Measurements from ENCODE around the gene ELMOD3.
"Not testable (repeated sequence)": the region's sequence is repeated elsewhere in the genome, so short reads cannot be mapped to it uniquely, and the experiment has no call there.

The ELMOD3 gene

DNA sequence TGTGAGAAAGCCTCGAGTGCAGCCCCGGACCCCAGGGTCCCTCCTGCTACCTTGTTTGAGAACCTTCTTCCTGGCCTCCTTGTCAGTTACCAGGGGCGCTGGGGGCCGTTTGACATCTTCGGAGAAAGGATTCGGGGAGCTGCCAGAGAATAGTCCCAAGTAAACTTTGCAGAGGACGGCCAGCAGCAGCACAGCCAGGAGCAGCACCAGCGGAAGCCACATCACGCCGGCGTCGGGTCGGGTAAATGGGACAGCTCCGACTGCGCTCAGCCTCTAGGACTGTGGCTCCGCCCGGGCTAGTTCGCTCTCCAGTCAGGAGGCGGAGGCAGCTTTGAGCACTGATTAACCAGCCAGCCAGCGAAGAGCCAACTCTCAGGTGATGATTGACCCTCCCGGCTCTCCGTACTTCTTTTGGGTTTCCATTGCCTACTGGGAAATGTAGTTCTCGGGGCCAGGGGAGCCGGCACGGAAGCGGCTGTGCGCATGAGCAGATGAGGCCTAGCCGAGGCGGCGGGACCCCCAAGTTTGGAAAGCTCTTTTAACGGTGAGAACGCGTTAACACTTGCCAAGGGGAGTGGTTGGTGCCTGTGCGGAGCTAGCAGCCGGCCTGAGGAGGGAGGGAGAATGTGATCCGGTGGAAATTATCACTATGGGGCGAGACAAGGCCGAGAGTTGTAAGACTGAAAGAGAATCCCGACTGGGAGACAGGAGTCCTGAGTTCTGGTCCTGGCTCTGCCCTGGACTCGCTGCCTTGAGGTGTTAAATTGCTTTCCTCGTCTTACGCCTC lies at the start of gene ELMOD3, which contains the start of gene RETSAT:
Gene ELMOD3, plus strand, starts transcription at position 484 of the 787 bp plus-strand sequence. CDS start 2,430 bp downstream, outside the sequence.
Gene RETSAT, minus strand, starts transcription at position 243 of the 787 bp plus-strand sequence. Its CDS starts 21 bp downstream, at position 222.
- peak; percentile 100 for DNase-seq (ENCODE audit: low read depth)

DNA sequence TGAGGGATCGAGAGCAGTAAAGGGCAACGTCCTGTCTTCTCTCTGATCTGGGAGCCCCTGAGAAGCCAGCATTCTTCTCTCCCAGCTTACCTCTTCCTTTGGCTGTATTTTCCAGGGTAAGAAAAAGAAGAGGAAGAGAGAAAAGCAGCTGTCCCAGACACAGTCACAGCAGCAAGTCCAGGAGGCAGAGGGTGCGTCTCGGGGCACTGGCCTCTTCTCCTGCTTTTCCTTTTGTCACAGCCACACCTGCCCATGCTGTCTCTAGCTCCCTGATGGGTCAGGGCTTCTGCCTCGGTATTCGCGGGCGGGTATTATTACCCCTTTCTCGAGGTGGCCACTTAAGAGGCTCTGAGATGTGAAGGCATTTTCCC lies 47.1 kb upstream of the ELMOD3 start:
- DNase-seq (ENCODE audit: low read depth) = no peak

DNA sequence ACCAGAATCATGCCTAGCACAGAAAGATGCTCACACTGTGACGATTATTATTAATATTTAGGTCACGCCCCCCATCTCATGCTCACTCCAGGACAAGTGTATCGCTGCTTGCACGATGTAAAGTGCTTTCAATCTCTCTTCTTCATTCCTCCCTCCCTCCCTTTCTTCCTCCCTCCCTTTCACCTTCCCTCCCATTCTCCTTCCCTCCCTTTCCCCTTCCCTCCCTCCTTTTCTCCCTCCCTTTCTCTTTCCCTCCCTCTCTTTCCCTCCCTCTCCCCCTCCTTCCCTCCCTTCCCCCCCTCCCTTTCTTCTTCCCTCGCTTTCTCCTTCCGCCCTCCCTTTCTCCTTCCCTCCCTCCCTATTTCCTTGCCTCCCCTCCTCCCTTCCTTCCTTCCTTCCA lies 46.4 kb upstream of the ELMOD3 start:
- no peak for DNase-seq (ENCODE audit: low read depth)

GRCh38 chr2:85308896-85309555 lies 45.5 kb upstream of the ELMOD3 start:
- no peak for DNase-seq (ENCODE audit: low read depth)

DNA sequence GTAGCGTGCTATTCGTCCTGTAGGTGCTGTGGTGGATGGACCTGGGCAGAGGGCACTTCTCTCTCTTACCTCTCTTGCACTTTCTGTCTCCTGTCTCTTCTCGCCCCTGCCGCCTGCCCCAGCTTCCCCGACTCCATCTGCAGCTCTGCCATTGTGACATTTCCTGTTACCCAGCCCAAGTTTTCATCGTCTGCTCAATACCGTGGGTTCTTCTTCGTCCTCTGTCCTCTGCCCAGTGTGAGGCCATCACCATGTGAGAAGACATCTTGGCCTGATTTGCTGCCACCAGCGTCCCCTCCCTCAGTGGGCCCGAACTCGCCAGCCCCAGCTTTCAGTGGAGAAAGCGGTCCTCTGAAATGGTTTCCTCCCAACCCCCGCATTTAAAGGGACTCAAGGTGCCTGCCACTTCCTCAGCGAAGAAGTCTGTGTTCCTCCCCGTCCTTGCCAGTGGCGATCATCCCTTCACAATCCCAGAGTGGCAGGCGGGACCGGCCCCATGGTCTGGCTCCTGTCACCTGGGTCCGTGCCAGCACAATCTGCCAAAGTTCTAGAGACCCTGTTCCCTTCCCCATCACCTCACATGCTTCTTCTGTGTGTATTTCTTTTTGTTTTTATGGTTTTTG lies 44.8 kb upstream of the ELMOD3 start:
- DNase-seq (ENCODE audit: low read depth) = no peak

DNA sequence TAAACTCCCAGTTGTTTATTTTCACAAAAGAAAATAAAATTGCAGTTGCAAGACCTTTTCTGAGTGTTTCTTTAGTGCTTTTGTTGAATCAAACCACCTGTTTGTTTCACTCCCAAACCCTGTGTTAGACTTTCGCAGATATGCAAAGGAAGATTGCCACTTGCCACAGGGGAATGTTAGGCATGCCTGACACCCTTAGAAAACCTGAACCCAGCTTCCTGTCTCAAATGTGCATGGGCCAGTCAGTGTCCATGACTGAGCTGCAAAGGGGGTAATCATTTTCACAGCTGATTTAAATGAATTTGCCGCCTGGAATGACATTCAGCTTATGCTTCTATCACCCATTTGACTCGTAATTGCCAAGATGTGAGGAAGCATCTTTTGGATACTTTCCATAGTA lies 44.2 kb upstream of the ELMOD3 start:
- DNase-seq (ENCODE audit: low read depth) = no peak

- no peak for DNase-seq (ENCODE audit: low read depth)
Observed at GRCh38 chr2:85312404-85312803, 42.2 kb upstream of the ELMOD3 start.

DNA sequence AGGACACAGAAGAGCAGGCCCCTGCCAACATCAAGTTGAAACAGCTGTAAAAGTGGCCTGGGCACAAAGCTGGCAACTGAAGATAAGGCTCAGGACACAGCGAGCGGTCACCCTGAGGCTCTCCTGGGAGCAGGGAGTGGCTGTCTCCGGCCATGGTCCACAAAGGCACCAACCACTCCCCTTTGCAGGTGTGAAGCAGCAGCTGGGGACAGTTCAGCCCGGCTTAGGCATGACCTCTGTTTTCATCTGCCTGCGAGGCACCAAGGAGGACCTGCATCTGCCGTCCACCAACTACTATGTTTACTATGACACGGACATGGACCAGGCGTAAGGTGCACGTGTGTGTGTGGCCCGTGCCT lies 39.7 kb upstream of the ELMOD3 start:
- no peak for DNase-seq (ENCODE audit: low read depth)

DNA sequence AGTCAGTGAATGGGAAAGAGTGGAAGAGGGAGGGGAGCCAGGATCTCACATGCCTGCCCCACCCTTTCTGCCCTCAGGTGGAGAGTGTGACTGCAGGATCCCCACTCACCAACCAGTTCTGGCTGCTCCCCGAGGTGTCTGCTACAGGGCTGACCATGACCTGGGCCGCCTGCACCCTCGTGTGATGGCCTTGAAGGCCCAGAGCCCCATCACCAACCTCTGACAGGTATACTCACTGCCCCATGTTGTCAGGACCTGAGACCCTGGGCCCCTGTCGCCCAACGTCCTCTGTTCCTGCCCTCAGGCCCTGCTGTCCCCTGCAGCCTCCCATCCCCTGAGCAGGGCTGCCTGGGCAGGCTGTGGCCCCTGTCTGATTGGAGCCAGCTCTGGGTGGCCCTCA lies 38.6 kb upstream of the ELMOD3 start:
- not testable (repeated sequence) for DNase-seq (ENCODE audit: low read depth)

DNA sequence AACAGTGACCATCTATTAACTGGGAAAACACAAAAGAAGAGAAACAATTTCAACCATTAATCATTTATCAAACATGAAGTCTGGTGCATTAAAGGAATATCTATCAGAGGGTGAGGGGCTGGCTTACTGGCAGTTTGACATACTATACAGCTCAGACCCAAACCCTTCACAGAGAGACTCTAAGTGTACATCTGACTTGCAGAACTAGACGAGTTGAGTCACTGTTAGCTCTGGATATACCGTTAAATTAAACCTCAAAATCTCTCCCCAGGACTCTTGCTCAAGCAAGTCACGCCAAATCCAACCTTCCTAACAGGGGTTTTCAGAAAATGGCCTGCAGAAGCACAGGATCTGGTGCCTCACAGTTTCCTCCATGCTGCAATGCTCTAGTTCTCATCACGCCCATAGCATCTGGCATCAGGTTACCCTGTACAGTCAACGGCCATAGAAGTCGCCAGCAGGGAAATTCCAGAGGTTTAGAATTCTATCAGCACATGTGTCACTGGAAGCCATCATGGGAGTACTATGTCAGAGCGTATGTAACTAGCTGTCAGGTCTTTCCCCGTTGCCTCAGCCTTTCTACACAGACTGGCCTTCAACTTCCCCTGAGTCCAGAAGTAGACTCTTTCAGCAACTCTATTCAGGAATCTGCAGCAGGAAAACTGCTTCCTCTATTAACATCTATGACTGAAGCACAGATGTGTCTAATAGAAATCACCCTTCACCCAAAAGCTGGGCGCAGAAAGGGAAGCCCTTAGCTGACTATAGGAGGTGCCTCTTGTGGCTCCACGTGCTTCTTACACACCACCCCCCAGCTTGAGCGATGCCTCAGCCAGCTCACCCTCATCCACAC lies 36.1 kb upstream of the ELMOD3 start:
- DNase-seq (ENCODE audit: low read depth) = no peak

- DNase-seq (ENCODE audit: low read depth) = no peak
Observed at GRCh38 chr2:85319796-85320195, 34.8 kb upstream of the ELMOD3 start.

DNA sequence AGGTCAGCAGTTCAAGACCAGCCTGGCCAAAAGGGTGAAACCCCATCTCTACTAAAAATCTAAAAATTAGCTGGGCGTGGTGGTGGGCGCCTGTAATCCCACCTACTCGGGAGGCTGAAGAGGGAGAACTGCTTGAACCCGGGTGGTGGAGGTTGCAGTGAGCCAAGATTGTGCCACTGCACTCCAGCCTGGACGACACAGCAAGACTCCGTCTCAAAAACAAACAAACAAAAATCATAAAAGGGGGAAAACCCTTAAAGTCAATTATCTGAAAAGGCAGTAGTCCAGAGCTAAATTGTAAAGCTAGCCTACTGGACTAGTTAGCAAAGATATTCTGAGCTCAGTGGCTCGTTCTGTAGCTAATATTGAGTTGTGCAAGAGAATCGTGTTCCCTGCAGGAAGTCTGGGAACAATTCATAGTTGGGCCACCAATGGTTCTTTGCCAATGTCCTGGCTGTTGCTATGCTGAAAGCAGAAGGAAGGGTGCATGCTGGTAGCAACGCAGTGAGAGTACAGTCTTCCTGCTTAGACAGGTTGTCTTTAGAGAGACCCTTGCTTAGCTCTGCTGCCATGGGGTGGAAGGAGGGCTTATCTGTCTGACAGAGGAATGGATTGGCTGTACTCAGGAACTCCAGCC lies 31.1 kb upstream of the ELMOD3 start:
- DNase-seq (ENCODE audit: low read depth) = no peak

DNA sequence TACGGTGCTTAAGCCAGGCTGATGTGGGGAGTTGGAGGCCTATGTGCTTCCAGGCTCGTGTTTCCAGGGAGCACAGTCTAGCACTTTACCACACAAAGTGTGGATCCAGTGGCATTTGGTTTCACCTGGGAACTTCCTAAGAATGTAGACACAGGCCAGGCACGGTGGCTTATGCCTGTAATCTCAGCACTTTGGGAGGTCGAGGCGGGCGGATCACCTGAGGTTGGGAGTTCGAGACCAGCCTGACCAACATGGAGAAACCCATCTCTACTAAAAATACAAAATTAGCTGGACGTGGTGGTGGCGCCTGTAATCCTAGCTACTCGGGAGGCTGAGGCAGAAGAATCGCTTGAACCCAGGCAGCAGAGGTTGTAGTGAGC lies 30.6 kb upstream of the ELMOD3 start:
- not testable (repeated sequence) for DNase-seq (ENCODE audit: low read depth)

DNA sequence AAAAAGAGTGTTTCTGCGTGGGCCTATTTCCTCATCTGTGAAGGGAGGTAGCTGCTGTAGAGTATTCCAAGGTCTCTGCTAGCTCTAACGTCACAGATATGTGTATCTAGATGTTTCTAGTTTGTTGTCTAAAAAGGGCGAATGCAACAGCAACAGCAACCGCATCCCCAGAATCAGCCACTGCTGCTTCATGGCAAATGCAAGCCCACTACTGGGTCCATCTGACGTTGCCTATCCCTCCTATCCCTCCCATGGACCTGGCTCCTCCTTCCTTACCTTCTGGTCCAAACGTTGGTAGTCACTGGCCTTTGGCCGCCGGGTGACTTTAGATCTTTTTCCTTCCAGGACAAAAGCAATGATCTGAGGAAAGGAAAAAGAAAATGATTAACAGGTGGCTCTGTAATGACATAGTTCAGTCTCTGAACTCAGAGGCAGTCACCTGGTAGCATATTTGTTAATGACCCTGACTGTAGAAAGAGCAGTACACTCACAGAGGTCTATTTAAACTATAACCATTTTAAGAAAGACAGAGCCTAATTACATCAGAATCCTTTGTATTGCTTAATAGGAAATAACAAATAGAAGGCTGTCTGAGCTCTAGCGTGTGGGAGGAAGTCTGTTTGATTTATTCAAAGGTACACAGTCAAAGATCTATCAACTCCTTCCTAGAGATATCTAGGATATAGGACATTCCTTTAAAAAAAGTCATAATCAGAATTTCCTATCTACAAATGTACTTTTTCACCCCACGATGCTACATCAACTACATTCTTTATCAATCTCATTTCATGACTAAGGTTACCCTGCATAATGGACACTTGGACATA lies 29.7 kb upstream of the ELMOD3 start:
- no peak for DNase-seq (ENCODE audit: low read depth)

- no peak for DNase-seq (ENCODE audit: low read depth)
Observed at GRCh38 chr2:85325466-85325811, 29.1 kb upstream of the ELMOD3 start.

DNA sequence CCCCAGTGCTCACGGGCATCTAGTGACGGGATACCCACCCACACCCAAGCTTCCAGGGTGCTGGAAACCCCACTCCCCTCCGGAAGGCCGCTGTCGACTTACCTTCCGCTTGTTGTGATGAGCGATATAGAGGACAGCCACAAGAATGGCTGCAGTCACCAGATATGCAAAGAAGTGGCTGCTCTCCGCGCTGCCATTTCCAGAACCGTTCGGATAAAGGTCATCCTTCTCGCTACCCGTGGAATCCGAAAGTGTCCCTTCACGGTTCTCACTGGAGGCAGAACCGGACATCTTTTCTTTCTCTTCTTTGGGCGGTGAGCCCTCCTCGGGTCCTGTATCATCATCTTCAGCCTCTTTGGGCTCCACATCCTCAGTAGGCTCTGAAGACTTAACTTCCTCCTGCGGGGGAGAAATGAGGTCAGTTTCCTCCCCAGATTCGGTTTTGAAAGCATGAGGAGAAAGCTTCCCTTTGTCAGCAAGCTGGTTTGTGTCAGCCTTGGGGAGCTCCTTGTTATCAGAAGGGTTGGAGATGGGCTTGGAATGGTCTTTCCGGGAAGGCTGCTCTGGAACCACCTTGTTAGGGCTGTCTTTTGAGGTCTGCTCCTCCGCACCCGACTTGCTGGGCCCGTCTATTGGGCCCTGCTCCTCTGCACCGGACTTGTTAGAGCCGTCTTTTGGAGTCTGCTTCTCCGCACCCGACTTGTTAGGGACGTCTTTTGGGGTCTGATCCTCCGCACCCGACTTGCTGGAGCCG lies 28.0 kb upstream of the ELMOD3 start:
- DNase-seq (ENCODE audit: low read depth) = no peak

GRCh38 chr2:85327160-85327821 lies 27.3 kb upstream of the ELMOD3 start:
- DNase-seq (ENCODE audit: low read depth) = peak; percentile 26

- DNase-seq (ENCODE audit: low read depth) = peak; percentile 84
Observed at GRCh38 chr2:85327822-85328617, 26.5 kb upstream of the ELMOD3 start, which contains the start of gene TGOLN2. TGOLN2 (minus strand) TSS chr2:85327989; CDS start chr2:85327962, 27 bp downstream.
